Uterus (tissue), 2 donors: Measurements from ENCODE around the gene C1orf159.

Experiments
- CTCF ChIP-seq, 4 experiments: fragments of 200-600 bp in 2 of 4; fragments of 450-650 bp in 2 of 4; sonication (generic) in 2 of 4; IDR thresholded peaks; one replicate each; pipeline ENCODE4 v1.5.1; 2016 to 2019; ENCODE audit warnings: antibody characterized with exemption in 4 of 4, mild to moderate bottlenecking in 2 of 4, moderate library complexity in 1 of 4
- POLR2A ChIP-seq, 2 donors: fragments of 450-650 bp; IDR thresholded peaks; one replicate each; pipeline ENCODE4 v1.6.1; 2016; ENCODE audit warnings: antibody characterized with exemption in 2 of 2, mild to moderate bottlenecking in 1 of 2, moderate library complexity in 1 of 2

- no peak for TF ChIP-seq CTCF (IDR thresholded peaks at IDR 0.05)
- no peak for TF ChIP-seq POLR2A (IDR thresholded peaks at IDR 0.05)
Measured at GRCh38 chr1:1117469-1117831, 1.6 kb upstream of the C1orf159 start.
